T-helper 2 cell treated with Interferon-gamma antibody and Interleukin-4, amounts not matched to agents 5 μg/mL and 100 μg/mL, for 36 hours (primary cell): ENCODE data around the gene RBM4B.
"Not testable (repeated sequence)": the region's sequence is repeated elsewhere in the genome, so short reads cannot be mapped to it uniquely, and the experiment has no call there.

Experiments used
- DNase-seq: peaks from one replicate; pipeline ENCODE4 v3.0.0; 2021; ENCODE audit warnings: low spot score
- H3K27ac Mint-ChIP-seq: one replicate; pipeline ENCODE4 v1.8.0; 2021; ENCODE audit warnings: mild to moderate bottlenecking, mixed read lengths
- H3K27me3 Mint-ChIP-seq: one replicate; pipeline ENCODE4 v1.8.0; 2021; ENCODE audit warnings: low read depth, mixed read lengths
- H3K36me3 Mint-ChIP-seq: one replicate; pipeline ENCODE4 v1.8.0; 2021; ENCODE audit warnings: low read depth, mixed read lengths
- H3K4me1 Mint-ChIP-seq: one replicate; pipeline ENCODE4 v1.8.0; 2021; ENCODE audit warnings: low read depth, mixed read lengths
- H3K4me3 Mint-ChIP-seq: one replicate; pipeline ENCODE4 v1.8.0; 2022; ENCODE audit warnings: mild to moderate bottlenecking, moderate library complexity, mixed read lengths
- H3K9me3 Mint-ChIP-seq: one replicate; pipeline ENCODE4 v1.8.0; 2021; ENCODE audit warnings: mixed read lengths

RBM4B gene

GRCh38 chr11:66659763-66660162 lies 17.9 kb downstream of the RBM4B start:
- DNase-seq = no peak
- no peak overlapping the region for H3K4me3 Mint-ChIP-seq
- H3K36me3 Mint-ChIP-seq = peaks cover 31% of the 10 kb centered on the region
- no peaks in the 10 kb centered on the region for H3K27me3 Mint-ChIP-seq
- H3K27ac Mint-ChIP-seq = no peak overlapping the region
- peaks cover 6% of the 10 kb centered on the region for H3K4me1 Mint-ChIP-seq
- H3K9me3 Mint-ChIP-seq = no peaks in the 10 kb centered on the region

DNA sequence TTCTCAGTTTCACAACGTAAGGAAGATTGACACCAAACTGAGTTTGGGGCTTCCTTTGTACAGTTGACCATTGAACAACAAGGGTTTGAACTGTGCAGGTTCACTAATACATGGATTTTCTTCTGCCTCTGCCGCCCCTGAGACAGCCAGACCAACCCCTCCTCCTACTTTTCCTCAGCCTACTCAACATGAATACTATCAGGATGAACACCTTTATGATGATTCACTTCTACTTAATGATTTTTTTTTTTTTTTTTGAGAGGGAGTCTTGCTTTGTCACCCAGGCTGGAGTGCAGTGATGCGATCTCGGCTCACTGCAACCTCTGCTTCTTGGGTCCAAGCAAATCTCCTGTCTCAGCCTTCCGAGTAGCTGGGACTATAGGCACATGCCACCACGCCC lies 24.6 kb downstream of the RBM4B start:
- no peaks in the 10 kb centered on the region for H3K4me1 Mint-ChIP-seq
- H3K4me3 Mint-ChIP-seq = no peak overlapping the region
- no peaks in the 10 kb centered on the region for H3K27me3 Mint-ChIP-seq
- H3K36me3 Mint-ChIP-seq = peaks cover 37% of the 10 kb centered on the region
- DNase-seq = no peak
- no peak overlapping the region for H3K27ac Mint-ChIP-seq
- no peaks in the 10 kb centered on the region for H3K9me3 Mint-ChIP-seq

GRCh38 chr11:66652651-66653050 lies 25.0 kb downstream of the RBM4B start:
- H3K4me1 Mint-ChIP-seq = no peaks in the 10 kb centered on the region
- peaks cover 37% of the 10 kb centered on the region for H3K36me3 Mint-ChIP-seq
- no peak overlapping the region for H3K27ac Mint-ChIP-seq
- H3K4me3 Mint-ChIP-seq = no peak overlapping the region
- H3K27me3 Mint-ChIP-seq = no peaks in the 10 kb centered on the region
- no peak for DNase-seq
- no peaks in the 10 kb centered on the region for H3K9me3 Mint-ChIP-seq

DNA sequence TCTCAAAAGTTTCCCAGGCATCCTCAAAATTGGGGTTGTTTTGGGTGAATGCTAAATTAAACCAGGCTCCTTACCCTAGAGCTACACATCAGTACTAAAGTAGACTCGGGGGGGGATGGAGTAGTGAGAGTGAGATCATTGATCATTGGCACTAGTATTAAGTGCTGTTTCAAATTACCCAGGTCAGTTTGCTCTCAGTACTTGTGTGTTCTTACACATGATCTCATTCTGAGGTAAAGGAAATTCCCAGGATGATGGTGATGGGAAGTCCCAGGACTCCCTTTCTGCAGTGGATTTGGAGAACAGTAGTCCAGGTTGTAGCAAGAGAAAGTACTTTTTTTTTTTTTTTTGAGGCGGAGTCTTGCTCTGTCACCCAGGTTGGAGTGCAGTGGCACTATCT lies 26.7 kb downstream of the RBM4B start:
- Mint-ChIP-seq H3K27me3 (no peaks in the 10 kb centered on the region), H3K4me1 (peaks cover 14% of the 10 kb centered on the region), H3K9me3 (no peaks in the 10 kb centered on the region), H3K36me3 (peaks cover 51% of the 10 kb centered on the region), H3K4me3 (no peak overlapping the region), H3K27ac (no peak overlapping the region)
- DNase-seq = no peak

GRCh38 chr11:66649903-66650302 lies 27.8 kb downstream of the RBM4B start:
- Mint-ChIP-seq H3K27me3 (no peaks in the 10 kb centered on the region), H3K27ac (no peak overlapping the region), H3K4me1 (peaks cover 23% of the 10 kb centered on the region), H3K9me3 (no peaks in the 10 kb centered on the region), H3K36me3 (peaks cover 59% of the 10 kb centered on the region), H3K4me3 (no peak overlapping the region)
- DNase-seq = no peak

GRCh38 chr11:66646828-66647227 lies 30.9 kb downstream of the RBM4B start:
- no peak for DNase-seq
- Mint-ChIP-seq H3K27ac (no peak overlapping the region), H3K9me3 (no peaks in the 10 kb centered on the region), H3K36me3 (peaks cover 75% of the 10 kb centered on the region), H3K27me3 (no peaks in the 10 kb centered on the region), H3K4me1 (peaks cover 48% of the 10 kb centered on the region), H3K4me3 (no peak overlapping the region)

DNA sequence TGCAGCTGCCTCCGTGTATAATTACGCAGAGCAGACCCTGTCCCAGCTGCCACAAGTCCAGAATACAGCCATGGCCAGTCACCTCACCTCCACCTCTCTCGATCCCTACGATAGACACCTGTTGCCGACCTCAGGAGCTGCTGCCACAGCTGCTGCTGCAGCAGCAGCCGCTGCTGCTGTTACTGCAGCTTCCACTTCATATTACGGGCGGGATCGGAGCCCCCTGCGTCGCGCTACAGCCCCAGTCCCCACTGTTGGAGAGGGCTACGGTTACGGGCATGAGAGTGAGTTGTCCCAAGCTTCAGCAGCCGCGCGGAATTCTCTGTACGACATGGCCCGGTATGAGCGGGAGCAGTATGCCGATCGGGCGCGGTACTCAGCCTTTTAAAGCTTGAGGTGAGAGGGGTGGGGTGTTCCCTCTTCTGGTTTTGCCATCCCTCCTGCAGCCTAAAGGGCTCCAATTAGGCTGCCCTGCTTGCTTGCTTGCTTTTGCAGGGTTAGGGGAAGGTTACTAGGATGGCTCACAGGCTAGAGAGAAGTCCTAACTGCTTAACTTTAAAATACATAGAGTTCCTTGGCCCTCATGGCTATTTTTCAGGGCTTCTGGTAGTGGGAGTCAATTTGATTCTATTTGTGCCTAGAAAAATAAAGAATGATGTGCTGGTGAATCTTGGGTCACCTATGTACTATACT lies 33.8 kb downstream of the RBM4B start:
- H3K4me1 Mint-ChIP-seq = peaks cover 70% of the 10 kb centered on the region
- no peak for DNase-seq
- H3K36me3 Mint-ChIP-seq = peaks cover 86% of the 10 kb centered on the region
- H3K9me3 Mint-ChIP-seq = no peaks in the 10 kb centered on the region
- H3K27ac Mint-ChIP-seq = no peak overlapping the region
- no peaks in the 10 kb centered on the region for H3K27me3 Mint-ChIP-seq
- H3K4me3 Mint-ChIP-seq = no peak overlapping the region

DNA sequence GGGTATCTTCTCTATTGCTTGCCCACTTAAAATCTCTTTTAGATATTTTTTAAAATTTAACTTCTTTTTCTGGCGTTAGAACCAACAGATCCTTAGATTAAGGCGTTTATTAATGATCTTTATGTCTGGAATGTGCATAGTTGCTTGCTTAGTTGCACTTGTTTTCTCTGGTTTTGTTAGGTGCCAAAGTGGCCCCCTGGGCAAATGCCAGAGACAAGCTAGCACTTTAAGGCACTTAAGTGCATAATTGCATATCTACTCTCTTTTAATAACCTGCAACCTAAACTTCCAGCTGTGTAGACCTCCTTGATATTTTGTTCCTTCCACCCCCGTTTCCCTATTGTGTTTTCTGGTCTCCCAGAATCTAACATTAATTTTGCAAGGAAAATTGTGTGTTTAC lies 35.9 kb downstream of the RBM4B start:
- H3K27me3 Mint-ChIP-seq = no peaks in the 10 kb centered on the region
- peaks cover 85% of the 10 kb centered on the region for H3K36me3 Mint-ChIP-seq
- H3K9me3 Mint-ChIP-seq = no peaks in the 10 kb centered on the region
- DNase-seq = no peak
- peak overlapping the region; percentile 60 for H3K4me3 Mint-ChIP-seq
- peaks cover 73% of the 10 kb centered on the region for H3K4me1 Mint-ChIP-seq
- no peak overlapping the region for H3K27ac Mint-ChIP-seq

- H3K27me3 Mint-ChIP-seq, DNase-seq, H3K9me3 Mint-ChIP-seq: not testable (repeated sequence)
- peaks cover 72% of the 10 kb centered on the region for H3K36me3 Mint-ChIP-seq
- H3K4me3 Mint-ChIP-seq = peak overlapping the region; percentile 94
- peaks cover 60% of the 10 kb centered on the region for H3K4me1 Mint-ChIP-seq
- peak overlapping the region; percentile 94 for H3K27ac Mint-ChIP-seq
These were observed 37.8 kb downstream of the RBM4B start for GRCh38 chr11:66639814-66640340.

- H3K9me3 Mint-ChIP-seq = no peaks in the 10 kb centered on the region
- peak overlapping the region; percentile 94 for H3K4me3 Mint-ChIP-seq
- H3K27ac Mint-ChIP-seq = peak overlapping the region; percentile 94
- peaks cover 58% of the 10 kb centered on the region for H3K4me1 Mint-ChIP-seq
- H3K27me3 Mint-ChIP-seq = no peaks in the 10 kb centered on the region
- peaks cover 71% of the 10 kb centered on the region for H3K36me3 Mint-ChIP-seq
- peak; percentile 20 for DNase-seq
These were observed 38.4 kb downstream of the RBM4B start for GRCh38 chr11:66639066-66639813.

GRCh38 chr11:66638177-66639065 lies 39.3 kb downstream of the RBM4B start, which contains the start of gene RBM4:
Gene RBM4 (plus strand): TSS chr11:66638703. CDS start chr11:66639712, 1,009 bp downstream.
- H3K4me1 Mint-ChIP-seq = peaks cover 54% of the 10 kb centered on the region
- no peaks in the 10 kb centered on the region for H3K9me3 Mint-ChIP-seq
- peak within 1 kb of the TSS; percentile 94 for H3K4me3 Mint-ChIP-seq
- no peaks in the 10 kb centered on the region for H3K27me3 Mint-ChIP-seq
- peak within 1 kb of the TSS; percentile 94 for H3K27ac Mint-ChIP-seq
- peaks cover 67% of the 10 kb centered on the region for H3K36me3 Mint-ChIP-seq
- peak; percentile 97 for DNase-seq

DNA sequence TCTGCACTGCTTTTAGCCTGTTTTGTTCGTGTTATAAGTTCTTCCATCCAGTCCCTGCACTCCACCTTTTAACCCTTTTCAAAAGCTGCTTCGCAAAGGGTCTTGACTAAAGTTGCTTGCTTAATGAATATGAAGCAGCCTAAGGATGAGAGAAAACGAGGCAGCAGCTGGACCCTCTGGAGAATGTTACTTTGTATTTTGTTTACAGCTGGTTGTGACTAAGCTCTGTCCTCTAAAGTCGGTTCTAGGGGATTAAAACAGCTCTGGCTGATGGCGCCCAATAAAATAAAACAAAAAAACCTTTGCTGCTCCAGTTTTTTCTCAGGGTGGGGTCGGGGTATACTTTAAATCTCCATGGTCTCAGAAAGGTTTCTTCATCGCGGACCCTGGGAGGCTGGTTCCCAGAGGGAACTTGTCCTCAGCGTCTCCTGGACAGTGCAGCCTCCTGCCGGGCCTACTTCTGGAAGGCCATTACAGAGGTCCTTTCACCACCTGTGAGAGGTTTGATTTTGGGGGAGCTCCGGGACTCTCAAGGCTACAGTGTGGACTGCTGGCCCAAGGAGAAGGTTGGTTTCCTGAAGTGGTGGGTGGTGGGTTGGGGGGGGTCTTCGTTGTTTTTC lies 40.0 kb downstream of the RBM4B start:
- DNase-seq = no peak
- Mint-ChIP-seq H3K4me1 (peaks cover 46% of the 10 kb centered on the region), H3K36me3 (peaks cover 62% of the 10 kb centered on the region), H3K4me3 (peak overlapping the region; percentile 94), H3K27me3 (no peaks in the 10 kb centered on the region), H3K9me3 (no peaks in the 10 kb centered on the region), H3K27ac (peak overlapping the region; percentile 94)

DNA sequence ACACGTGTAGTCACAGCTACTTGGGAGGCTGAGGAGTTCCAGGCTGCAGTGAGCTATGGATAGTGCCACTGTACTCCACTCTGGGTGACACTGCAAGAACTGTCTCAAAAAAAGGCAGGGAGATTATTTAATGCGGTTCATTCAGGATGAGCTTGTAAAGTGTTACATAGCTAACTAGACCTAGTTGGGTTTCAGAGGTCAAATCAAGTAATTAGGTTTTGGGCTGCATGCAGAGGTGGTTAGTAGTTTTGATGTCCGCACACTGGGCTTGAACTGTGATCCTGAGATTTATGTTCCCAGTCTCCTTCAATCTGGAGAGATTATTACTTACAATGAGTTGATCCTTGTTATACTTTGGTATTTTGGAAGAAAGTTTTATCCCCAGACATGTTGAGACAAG lies 41.3 kb downstream of the RBM4B start:
- peaks cover 59% of the 10 kb centered on the region for H3K36me3 Mint-ChIP-seq
- DNase-seq = no peak
- no peaks in the 10 kb centered on the region for H3K9me3 Mint-ChIP-seq
- peaks cover 36% of the 10 kb centered on the region for H3K4me1 Mint-ChIP-seq
- H3K27me3 Mint-ChIP-seq = no peaks in the 10 kb centered on the region
- H3K27ac Mint-ChIP-seq = peak overlapping the region; percentile 5
- H3K4me3 Mint-ChIP-seq = no peak overlapping the region
